Upper lobe of left lung (tissue), 6 donors: Measurements from ENCODE around the gene AKR1B1. TPM values are rescaled to one million over a fixed set of nuclear protein-coding genes. Genes with fewer than 3 reads are reported as not detected.

Source experiments
- ATAC-seq, 2 donors: fragments of 200-7000 bp; cut with Tn5 transposase; one replicate each; pipeline ENCODE4 v1.9.1; 2022; ENCODE audit warnings: mild to moderate bottlenecking in 2 of 2, moderate library complexity in 2 of 2; ENCODE audit not compliant: low FRiP score in 2 of 2
- DNase-seq, 2 donors: peaks; one replicate each; pipeline ENCODE4 v3.0.0-alpha.2; 2019 to 2020
- H3K27ac ChIP-seq, 4 donors: fragments of 200-600 bp; sonication (generic); one replicate each; pipeline ENCODE4 v1.5.1; 2016 to 2019
- H3K27me3 ChIP-seq, 4 donors: fragments of 200-600 bp; sonication (generic); one replicate each; pipeline ENCODE4 v1.5.1; 2017 to 2019
- H3K36me3 ChIP-seq, 4 donors: fragments of 200-600 bp; sonication (generic); one replicate each; pipeline ENCODE4 v1.5.1; 2016 to 2019
- H3K4me1 ChIP-seq, 4 donors: fragments of 200-600 bp; sonication (generic); one replicate each; pipeline ENCODE4 v1.5.1; 2018 to 2019
- H3K4me3 ChIP-seq, 4 donors: fragments of 200-600 bp; sonication (generic); one replicate each; pipeline ENCODE4 v1.5.1; 2017 to 2019; ENCODE audit warnings: mild to moderate bottlenecking in 2 of 4, moderate library complexity in 1 of 4
- H3K9me3 ChIP-seq, 4 donors: fragments of 200-600 bp; sonication (generic); one replicate each; pipeline ENCODE4 v1.5.1; 2018 to 2019
- CTCF ChIP-seq, 6 experiments: fragments of 450-650 bp in 4 of 6; fragments of 200-600 bp in 2 of 6; sonication (generic) in 2 of 6; IDR thresholded peaks; one replicate each; pipeline ENCODE4 v1.5.1; 2016 to 2019; ENCODE audit warnings: antibody characterized with exemption in 6 of 6
- EP300 ChIP-seq, 4 donors: sonication (generic); formaldehyde crosslinking; IDR thresholded peaks; one replicate each; pipeline ENCODE4 v1.5.1; 2017; ENCODE audit warnings: antibody characterized with exemption in 4 of 4, control low read depth in 2 of 4
- POLR2A ChIP-seq, 4 donors: fragments of 450-650 bp; IDR thresholded peaks; one replicate each; pipeline ENCODE4 v1.5.1; 2016 to 2017; ENCODE audit warnings: antibody characterized with exemption in 4 of 4, mild to moderate bottlenecking in 2 of 4
- POLR2AphosphoS5 ChIP-seq, 2 donors: sonication (generic); formaldehyde crosslinking; IDR thresholded peaks; one replicate each; pipeline ENCODE4 v1.5.1; 2017; ENCODE audit warnings: antibody characterized with exemption in 2 of 2
- WGBS, 2 donors: methylation state at CpG; one replicate each; pipeline ENCODE4 v1.1.5; 2017 to 2018; 5-methylcytosine and 5-hydroxymethylcytosine counted together
- total RNA-seq, 6 donors: library from RNA; depleted of rRNA in 4 of 6; stranded (reverse); fragments of >200 nt in 4 of 6; gene quantifications; one replicate each; pipeline versions ENCODE4 v1.1.0 to v1.2.1, GENCODE V29; 2016 to 2021
- donor health status: DM: no; HTN: no; CAD: no; lungs with moderate emphysema.
- donor health status: DM: no; HTN: yes; CAD: no; lungs with severe emphysema.

Gene AKR1B1
- total RNA-seq, 6 donors from 2014 or later, result 39.2 to 108 (median 93.1) TPM

- ATAC-seq (no peak), DNase-seq (no peak)
- peaks cover 0 to under 1% (median 0%) of the 10 kb centered on the region in 4 donors for H3K4me1 ChIP-seq
- no peaks in the 10 kb centered on the region for H3K27me3 ChIP-seq
- 82 to 92% methylated on average over 7 to 8 of the region's 9 CpGs for WGBS, 2 donors
- H3K27ac ChIP-seq, result no peak overlapping the region
- TF ChIP-seq POLR2AphosphoS5 (IDR thresholded peaks at IDR 0.05) (no peak), POLR2A (IDR thresholded peaks at IDR 0.05) (no peak), EP300 (IDR thresholded peaks at IDR 0.05) (no peak), CTCF (IDR thresholded peaks at IDR 0.05) (no peak)
- H3K36me3 ChIP-seq, result peaks cover 21 to 97% (median 69%) of the 10 kb centered on the region in 4 donors
- no peaks in the 10 kb centered on the region for H3K9me3 ChIP-seq
- H3K4me3 ChIP-seq, result no peak overlapping the region
Measured at GRCh38 chr7:134446446-134446845, 12.5 kb downstream of the AKR1B1 start.

- Histone ChIP-seq H3K4me3 (no peak overlapping the region), H3K27me3 (no peaks in the 10 kb centered on the region), H3K4me1 (no peaks in the 10 kb centered on the region), H3K27ac (peak overlapping the region in 1 of 4 donors; percentile 2), H3K36me3 (peaks cover 21 to 96% (median 74%) of the 10 kb centered on the region in 4 donors), H3K9me3 (no peaks in the 10 kb centered on the region)
- ATAC-seq, result no peak
- WGBS, 2 donors, result 90 to 94% methylated on average over 4 of the region's 4 CpGs
- TF ChIP-seq CTCF (IDR thresholded peaks at IDR 0.05) (no peak), POLR2A (IDR thresholded peaks at IDR 0.05) (no peak), EP300 (IDR thresholded peaks at IDR 0.05) (no peak), POLR2AphosphoS5 (IDR thresholded peaks at IDR 0.05) (no peak)
- no peak for DNase-seq
Measured at GRCh38 chr7:134444961-134445315, 14.0 kb downstream of the AKR1B1 start.

- H3K9me3 ChIP-seq, result no peaks in the 10 kb centered on the region
- peak in 1 of 2 donors; percentile 32 for ATAC-seq
- no peak overlapping the region for H3K4me3 ChIP-seq
- H3K27ac ChIP-seq, result peak overlapping the region in 2 of 4 donors; percentile 21 to 54
- H3K36me3 ChIP-seq, result peaks cover 21 to 90% (median 74%) of the 10 kb centered on the region in 4 donors
- no peak for DNase-seq
- no peak for TF ChIP-seq POLR2AphosphoS5 (IDR thresholded peaks at IDR 0.05)
- no peak for TF ChIP-seq CTCF (IDR thresholded peaks at IDR 0.05)
- 81 to 83% methylated on average over 9 of the region's 9 CpGs for WGBS, 2 donors
- H3K4me1 ChIP-seq, result no peaks in the 10 kb centered on the region
- H3K27me3 ChIP-seq, result no peaks in the 10 kb centered on the region
Measured at GRCh38 chr7:134444198-134444960, 14.5 kb downstream of the AKR1B1 start.

- no peaks in the 10 kb centered on the region for H3K27me3 ChIP-seq
- ATAC-seq, result no peak
- no peak overlapping the region for H3K4me3 ChIP-seq
- no peaks in the 10 kb centered on the region for H3K4me1 ChIP-seq
- H3K27ac ChIP-seq, result peak overlapping the region in 2 of 4 donors; percentile 21 to 54
- no peak for DNase-seq
- no peaks in the 10 kb centered on the region for H3K9me3 ChIP-seq
- peaks cover 17 to 84% (median 69%) of the 10 kb centered on the region in 4 donors for H3K36me3 ChIP-seq
- WGBS, 2 donors, result 93 to 94% methylated on average over 10 of the region's 10 CpGs
- TF ChIP-seq EP300 (IDR thresholded peaks at IDR 0.05), result no peak
- no peak for TF ChIP-seq POLR2AphosphoS5 (IDR thresholded peaks at IDR 0.05)
- TF ChIP-seq POLR2A (IDR thresholded peaks at IDR 0.05), result no peak
- no peak for TF ChIP-seq CTCF (IDR thresholded peaks at IDR 0.05)
Measured at GRCh38 chr7:134443396-134444070, 15.4 kb downstream of the AKR1B1 start.
